LNCaP clone FGC (cell line): ENCODE measurements around the gene SIGLEC5.

Experiments used
- DNase-seq: peaks from one replicate; pipeline ENCODE4 v3.0.0-alpha.2; 2011; ENCODE audit warnings: low read depth
- H3K4me3 ChIP-seq: 2 replicates; pipeline ENCODE4 v1.5.1; 2011; ENCODE audit warnings: mild to moderate bottlenecking, low read depth, low read length, control low read depth
- CTCF ChIP-seq: IDR thresholded peaks from 2 replicates; pipeline ENCODE4 v1.5.1; 2012; ENCODE audit warnings: mild to moderate bottlenecking; ENCODE audit not compliant: control insufficient read depth, insufficient read depth; ENCODE audit errors: extremely low read depth

Gene SIGLEC5

GRCh38 chr19:51610576-51610975 lies 19.6 kb downstream of the SIGLEC5 start:
- DNase-seq: no peak
- TF ChIP-seq CTCF: no peak
- H3K4me3 ChIP-seq: no peak overlapping the region

- TF ChIP-seq CTCF: peak; percentile 93
- DNase-seq: peak; percentile 60
- H3K4me3 ChIP-seq: no peak overlapping the region
These were observed 22.2 kb downstream of the SIGLEC5 start for GRCh38 chr19:51607920-51608562.

- TF ChIP-seq CTCF: no peak
- no peak for DNase-seq
These were observed 23.1 kb downstream of the SIGLEC5 start for GRCh38 chr19:51607077-51607476.

GRCh38 chr19:51602189-51602854 lies 27.9 kb downstream of the SIGLEC5 start:
- no peak for TF ChIP-seq CTCF
- no peak for DNase-seq
- no peak overlapping the region for H3K4me3 ChIP-seq

More at GRCh38 chr19:51607077-51607476, 23.1 kb downstream of the SIGLEC5 start:
- H3K4me3 ChIP-seq: no peak overlapping the region

GRCh38 chr19:51600940-51601580 lies 29.1 kb downstream of the SIGLEC5 start:
- no peak for TF ChIP-seq CTCF
- H3K4me3 ChIP-seq: no peak overlapping the region
- DNase-seq: no peak

GRCh38 chr19:51599084-51599483 lies 31.1 kb downstream of the SIGLEC5 start:
- no peak overlapping the region for H3K4me3 ChIP-seq
- DNase-seq: no peak
- no peak for TF ChIP-seq CTCF
